Muscle layer of colon (tissue), 2 donors: Measurements from ENCODE around the gene PTPN4.
"Not testable (repeated sequence)": the region's sequence is repeated elsewhere in the genome, so short reads cannot be mapped to it uniquely, and the experiment has no call there.

Experiments
- H3K27ac ChIP-seq: one replicate; pipeline ENCODE4 v1.7.0; 2013; ENCODE audit warnings: low read depth, mild to moderate bottlenecking, low read length, moderate library complexity
- H3K27me3 ChIP-seq, 2 donors: one replicate each; pipeline ENCODE4 v1.7.0; 2013; ENCODE audit warnings: low read length in 2 of 2, mild to moderate bottlenecking in 2 of 2; ENCODE audit not compliant: insufficient read depth in 2 of 2, control insufficient read depth in 1 of 2
- H3K36me3 ChIP-seq: one replicate; pipeline ENCODE4 v1.7.0; 2013; ENCODE audit warnings: mild to moderate bottlenecking, low read length; ENCODE audit not compliant: insufficient read depth
- H3K4me1 ChIP-seq: one replicate; pipeline ENCODE4 v1.7.0; 2013; ENCODE audit warnings: mild to moderate bottlenecking, low read length; ENCODE audit not compliant: insufficient read depth
- H3K4me3 ChIP-seq, 2 donors: one replicate each; pipeline ENCODE4 v1.7.0; 2013; ENCODE audit warnings: low read length in 2 of 2, low read depth in 1 of 2, mild to moderate bottlenecking in 1 of 2, moderate library complexity in 1 of 2
- H3K9ac ChIP-seq: one replicate; pipeline ENCODE4 v1.7.0; 2013; ENCODE audit warnings: low read length
- H3K9me3 ChIP-seq: one replicate; pipeline ENCODE4 v1.7.0; 2013; ENCODE audit warnings: mild to moderate bottlenecking, low read length
- donor health status: abdominal sarcoma.
- donor health status: Adenocarcinoma of cecum.

Gene PTPN4

GRCh38 chr2:120013597-120014223 lies 254.0 kb downstream of the PTPN4 start:
- Histone ChIP-seq H3K27me3 (no peaks in the 10 kb centered on the region), H3K4me1 (peaks cover 15% of the 10 kb centered on the region), H3K4me3 (peak overlapping the region; percentile 76 to 96), H3K9me3 (no peaks in the 10 kb centered on the region), H3K36me3 (no peaks in the 10 kb centered on the region), H3K27ac (peak overlapping the region; percentile 90), H3K9ac (peak overlapping the region; percentile 71)

- no peaks in the 10 kb centered on the region for H3K27me3 ChIP-seq
- H3K9me3 ChIP-seq: no peaks in the 10 kb centered on the region
- H3K27ac ChIP-seq: no peak overlapping the region
- no peak overlapping the region for H3K9ac ChIP-seq
- H3K4me1 ChIP-seq: peaks cover 15% of the 10 kb centered on the region
- H3K4me3 ChIP-seq: no peak overlapping the region
- H3K36me3 ChIP-seq: no peaks in the 10 kb centered on the region
Measured at GRCh38 chr2:120014226-120014980, 254.7 kb downstream of the PTPN4 start.

- H3K27me3 ChIP-seq: no peaks in the 10 kb centered on the region
- no peaks in the 10 kb centered on the region for H3K36me3 ChIP-seq
- H3K4me3 ChIP-seq: no peak overlapping the region
- no peaks in the 10 kb centered on the region for H3K9me3 ChIP-seq
- no peak overlapping the region for H3K9ac ChIP-seq
- peaks cover 15% of the 10 kb centered on the region for H3K4me1 ChIP-seq
- no peak overlapping the region for H3K27ac ChIP-seq
Measured at GRCh38 chr2:120016800-120017199, 257.1 kb downstream of the PTPN4 start.

GRCh38 chr2:120017201-120017600 lies 257.5 kb downstream of the PTPN4 start:
- no peaks in the 10 kb centered on the region for H3K27me3 ChIP-seq
- H3K27ac ChIP-seq: no peak overlapping the region
- no peaks in the 10 kb centered on the region for H3K36me3 ChIP-seq
- no peak overlapping the region for H3K4me3 ChIP-seq
- H3K4me1 ChIP-seq: peaks cover 13% of the 10 kb centered on the region
- no peaks in the 10 kb centered on the region for H3K9me3 ChIP-seq
- no peak overlapping the region for H3K9ac ChIP-seq

GRCh38 chr2:120018549-120018948 lies 258.8 kb downstream of the PTPN4 start:
- Histone ChIP-seq H3K27me3 (no peaks in the 10 kb centered on the region), H3K27ac (no peak overlapping the region), H3K4me1 (peaks cover 9% of the 10 kb centered on the region)

GRCh38 chr2:120020554-120020953 lies 260.8 kb downstream of the PTPN4 start:
- Histone ChIP-seq H3K36me3 (no peaks in the 10 kb centered on the region), H3K27ac (no peak overlapping the region), H3K9me3 (no peaks in the 10 kb centered on the region), H3K9ac (no peak overlapping the region), H3K27me3 (no peaks in the 10 kb centered on the region), H3K4me3 (no peak overlapping the region), H3K4me1 (no peaks in the 10 kb centered on the region)

More at GRCh38 chr2:120018549-120018948, 258.8 kb downstream of the PTPN4 start:
- Histone ChIP-seq H3K36me3 (no peaks in the 10 kb centered on the region), H3K9ac (no peak overlapping the region), H3K9me3 (no peaks in the 10 kb centered on the region), H3K4me3 (no peak overlapping the region)

GRCh38 chr2:120022505-120022904 lies 262.8 kb downstream of the PTPN4 start:
- not testable (repeated sequence) for H3K4me3 ChIP-seq, H3K36me3 ChIP-seq, H3K9ac ChIP-seq, H3K9me3 ChIP-seq, H3K27me3 ChIP-seq, H3K4me1 ChIP-seq, H3K27ac ChIP-seq

- Histone ChIP-seq H3K36me3 (no peaks in the 10 kb centered on the region), H3K27ac (no peak overlapping the region), H3K4me3 (no peak overlapping the region), H3K4me1 (no peaks in the 10 kb centered on the region), H3K9me3 (no peaks in the 10 kb centered on the region), H3K27me3 (no peaks in the 10 kb centered on the region), H3K9ac (no peak overlapping the region)
Measured at GRCh38 chr2:120026890-120027289, 267.2 kb downstream of the PTPN4 start.

GRCh38 chr2:120028795-120029194 lies 269.1 kb downstream of the PTPN4 start:
- Histone ChIP-seq H3K9ac (no peak overlapping the region), H3K36me3 (no peaks in the 10 kb centered on the region), H3K27me3 (no peaks in the 10 kb centered on the region), H3K9me3 (no peaks in the 10 kb centered on the region), H3K4me3 (no peak overlapping the region), H3K4me1 (no peaks in the 10 kb centered on the region), H3K27ac (no peak overlapping the region)

- Histone ChIP-seq H3K36me3 (no peaks in the 10 kb centered on the region), H3K4me3 (no peak overlapping the region), H3K9me3 (no peaks in the 10 kb centered on the region), H3K27me3 (no peaks in the 10 kb centered on the region), H3K4me1 (no peaks in the 10 kb centered on the region), H3K9ac (no peak overlapping the region), H3K27ac (no peak overlapping the region)
Measured at GRCh38 chr2:120029672-120030640, 270.2 kb downstream of the PTPN4 start.

- H3K36me3 ChIP-seq: no peaks in the 10 kb centered on the region
- H3K9me3 ChIP-seq: no peaks in the 10 kb centered on the region
- H3K9ac ChIP-seq: no peak overlapping the region
- peaks cover 4% of the 10 kb centered on the region for H3K4me1 ChIP-seq
- no peak overlapping the region for H3K27ac ChIP-seq
- no peak overlapping the region for H3K4me3 ChIP-seq
- no peaks in the 10 kb centered on the region for H3K27me3 ChIP-seq
Measured at GRCh38 chr2:120032297-120032696, 272.6 kb downstream of the PTPN4 start.
